ENCODE results near the gene ZNG1B.
"Not testable (repeated sequence)": the region's sequence is repeated elsewhere in the genome, so short reads cannot be mapped to it uniquely, and the experiment has no call there.

Gene ZNG1B

GRCh38 chr2:113437508-113438465, at the start of gene ZNG1B:
ZNG1B (plus strand) TSS chr2:113437691; CDS start chr2:113437869, 178 bp downstream.
- DNase-seq, result not testable (repeated sequence)

GRCh38 chr2:113390124-113390849, 47.2 kb upstream of the ZNG1B start:
- no peak for DNase-seq

GRCh38 chr2:113391073-113391472, 46.4 kb upstream of the ZNG1B start:
- DNase-seq, result no peak

GRCh38 chr2:113406114-113406513, 31.4 kb upstream of the ZNG1B start:
- DNase-seq, result no peak

- DNase-seq, result no peak
Measured at GRCh38 chr2:113407446-113408099, 29.9 kb upstream of the ZNG1B start.

GRCh38 chr2:113411725-113412352, 25.7 kb upstream of the ZNG1B start:
- DNase-seq, result not testable (repeated sequence)

GRCh38 chr2:113412774-113413173, 24.7 kb upstream of the ZNG1B start:
- not testable (repeated sequence) for DNase-seq

GRCh38 chr2:113431773-113432172, 5.7 kb upstream of the ZNG1B start:
- not testable (repeated sequence) for DNase-seq

GRCh38 chr2:113433468-113433867, 4.0 kb upstream of the ZNG1B start:
- DNase-seq, result not testable (repeated sequence)

- DNase-seq, result not testable (repeated sequence)
Measured at GRCh38 chr2:113465770-113466169, 28.3 kb downstream of the ZNG1B start.

- not testable (repeated sequence) for DNase-seq
Measured at GRCh38 chr2:113476688-113477368, 39.3 kb downstream of the ZNG1B start.

GRCh38 chr2:113496527-113496926, 59.0 kb downstream of the ZNG1B start:
- not testable (repeated sequence) for DNase-seq

GRCh38 chr2:113498365-113498764, 60.9 kb downstream of the ZNG1B start, which contains the start of gene FOXD4L1:
FOXD4L1 (plus strand) TSS chr2:113498665; CDS start chr2:113499257, 592 bp downstream.
- DNase-seq, result not testable (repeated sequence)

- not testable (repeated sequence) for DNase-seq
Measured at GRCh38 chr2:113499019-113499885, 61.8 kb downstream of the ZNG1B start.

- DNase-seq, result not testable (repeated sequence)
Measured at GRCh38 chr2:113499886-113500722, 62.6 kb downstream of the ZNG1B start.

GRCh38 chr2:113500723-113501038, 63.2 kb downstream of the ZNG1B start:
- DNase-seq, result not testable (repeated sequence)

- DNase-seq, result not testable (repeated sequence)
Measured at GRCh38 chr2:113502216-113503093, 65.0 kb downstream of the ZNG1B start.

GRCh38 chr2:113503094-113504042, 65.9 kb downstream of the ZNG1B start:
- DNase-seq, result not testable (repeated sequence)

Measured in NCI-H524 treated with DMSO at 0.1 percent for 48 hours (cell line).